Measurements from ENCODE around the gene CRYM. TPM values are rescaled to one million over a fixed set of nuclear protein-coding genes. Genes with fewer than 3 reads are reported as not detected.

The CRYM gene
- total and polyA plus RNA-seq, 2 donors (not counting 1 experiment from before 2014, with no cell fraction given) = 0.06 to 0.50 TPM

GRCh38 chr16:21236831-21237230, 41.3 kb downstream of the CRYM start:
- Histone ChIP-seq H3K4me3 (replicated peaks in 1 of 4; ENCODE audit: control extremely low read depth in 1 of 4, insufficient read depth in 1 of 4, low read depth in 3 of 4, low read length in 4 of 4) (no peak overlapping the region), H3K79me2 (ENCODE audit: control insufficient read depth, insufficient read depth, low read length) (no peaks in the 10 kb centered on the region), H3K9me3 (ENCODE audit: control insufficient read depth, insufficient read depth, low read depth, low read length) (no peaks in the 10 kb centered on the region), H3K36me3 (ENCODE audit: control insufficient read depth, insufficient read depth, low read length) (no peaks in the 10 kb centered on the region), H3K27me3 (ENCODE audit: control insufficient read depth, insufficient read depth, low read length) (no peaks in the 10 kb centered on the region), H3K27ac (ENCODE audit: insufficient read depth, low read length) (no peak overlapping the region), H4K20me1 (ENCODE audit: control insufficient read depth, extremely low read depth, insufficient read depth, low read length) (no peaks in the 10 kb centered on the region), H3K9ac (ENCODE audit: insufficient read depth, low read length) (no peak overlapping the region), H3K4me2 (ENCODE audit: extremely low read depth, insufficient read depth, low read length) (no peak overlapping the region), H3K4me1 (ENCODE audit: control insufficient read depth, extremely low read depth, insufficient read depth, low read length) (no peaks in the 10 kb centered on the region), H2AFZ (ENCODE audit: low read length) (no peak overlapping the region)
- DNase-seq (ENCODE audit: low read depth in 2 of 2) = no peak
- TF ChIP-seq EZH2 (IDR thresholded peaks at IDR 0.05; ENCODE audit: low read length, missing control alignments) (no peak), CTCF (conservative IDR thresholded peaks at IDR 0.05 in 1 of 2, IDR thresholded peaks at IDR 0.05 in 1 of 2; ENCODE audit: low read depth in 1 of 2, low read length in 2 of 2) (no peak)

GRCh38 chr16:21235199-21235585, 42.9 kb downstream of the CRYM start:
- Histone ChIP-seq H3K79me2 (ENCODE audit: control insufficient read depth, insufficient read depth, low read length) (no peaks in the 10 kb centered on the region), H3K4me2 (ENCODE audit: extremely low read depth, insufficient read depth, low read length) (no peak overlapping the region), H3K36me3 (ENCODE audit: control insufficient read depth, insufficient read depth, low read length) (no peaks in the 10 kb centered on the region), H3K27me3 (ENCODE audit: control insufficient read depth, insufficient read depth, low read length) (no peaks in the 10 kb centered on the region), H3K4me1 (ENCODE audit: control insufficient read depth, extremely low read depth, insufficient read depth, low read length) (no peaks in the 10 kb centered on the region), H3K9me3 (ENCODE audit: control insufficient read depth, insufficient read depth, low read depth, low read length) (no peaks in the 10 kb centered on the region), H3K27ac (ENCODE audit: insufficient read depth, low read length) (no peak overlapping the region), H4K20me1 (ENCODE audit: control insufficient read depth, extremely low read depth, insufficient read depth, low read length) (no peaks in the 10 kb centered on the region), H3K4me3 (replicated peaks in 1 of 4; ENCODE audit: control extremely low read depth in 1 of 4, insufficient read depth in 1 of 4, low read depth in 3 of 4, low read length in 4 of 4) (no peak overlapping the region), H3K9ac (ENCODE audit: insufficient read depth, low read length) (no peak overlapping the region), H2AFZ (ENCODE audit: low read length) (no peak overlapping the region)
- no peak for DNase-seq (ENCODE audit: low read depth in 2 of 2)
- TF ChIP-seq CTCF (conservative IDR thresholded peaks at IDR 0.05 in 1 of 2, IDR thresholded peaks at IDR 0.05 in 1 of 2; ENCODE audit: low read depth in 1 of 2, low read length in 2 of 2) = no peak
- no peak for TF ChIP-seq EZH2 (IDR thresholded peaks at IDR 0.05; ENCODE audit: low read length, missing control alignments)

- no peak within 1 kb of the TSS for H3K4me3 ChIP-seq (replicated peaks in 1 of 4; ENCODE audit: control extremely low read depth in 1 of 4, insufficient read depth in 1 of 4, low read depth in 3 of 4, low read length in 4 of 4)
- H3K9me3 ChIP-seq (ENCODE audit: control insufficient read depth, insufficient read depth, low read depth, low read length) = no peaks in the 10 kb centered on the region
- no peaks in the 10 kb centered on the region for H4K20me1 ChIP-seq (ENCODE audit: control insufficient read depth, extremely low read depth, insufficient read depth, low read length)
- no peak for DNase-seq (ENCODE audit: low read depth in 2 of 2)
- H2AFZ ChIP-seq (ENCODE audit: low read length) = no peak within 1 kb of the TSS
- H3K27me3 ChIP-seq (ENCODE audit: control insufficient read depth, insufficient read depth, low read length) = peaks cover 3% of the 10 kb centered on the region
- no peak within 1 kb of the TSS for H3K4me2 ChIP-seq (ENCODE audit: extremely low read depth, insufficient read depth, low read length)
- TF ChIP-seq CTCF (conservative IDR thresholded peaks at IDR 0.05 in 1 of 2, IDR thresholded peaks at IDR 0.05 in 1 of 2; ENCODE audit: low read depth in 1 of 2, low read length in 2 of 2) (no peak), EZH2 (IDR thresholded peaks at IDR 0.05; ENCODE audit: low read length, missing control alignments) (no peak)
- H3K9ac ChIP-seq (ENCODE audit: insufficient read depth, low read length) = no peak within 1 kb of the TSS
- H3K79me2 ChIP-seq (ENCODE audit: control insufficient read depth, insufficient read depth, low read length) = no peaks in the 10 kb centered on the region
- no peaks in the 10 kb centered on the region for H3K4me1 ChIP-seq (ENCODE audit: control insufficient read depth, extremely low read depth, insufficient read depth, low read length)
- H3K36me3 ChIP-seq (ENCODE audit: control insufficient read depth, insufficient read depth, low read length) = no peaks in the 10 kb centered on the region
- H3K27ac ChIP-seq (ENCODE audit: insufficient read depth, low read length) = no peak within 1 kb of the TSS
Measured at GRCh38 chr16:21233521-21234150, 44.5 kb downstream of the CRYM start, which contains the start of gene ANKS4B. Gene ANKS4B, plus strand, starts transcription at chr16:21233699. Its CDS starts 39 bp downstream, at chr16:21233738.
